A549 (cell line): ENCODE measurements around the gene FIBP. TPM values are rescaled to one million over a fixed set of nuclear protein-coding genes. Genes with fewer than 3 reads are reported as not detected.

ENCODE experiments used
- ATAC-seq, 2 experiments: fragments of 200-7000 bp in 1 of 2; fragments of >200 bp in 1 of 2; cut with Nextera tagmentation in 1 of 2; cut with Tn5 transposase in 1 of 2; 3 replicates each; pipeline versions ENCODE4 v1.8.0 to v1.9.1; 2018 to 2020; ENCODE audit warnings: mild to moderate bottlenecking in 1 of 2, moderate library complexity in 1 of 2
- CTCF ChIA-PET: fragments of 300-600 bp; sonication (Branson Sonifier 250); formaldehyde crosslinking; extraction: SDS; loops from one replicate; lab custom pipeline; 2021; ENCODE audit warnings: antibody characterized with exemption, inconsistent platforms; lab: Yijun Ruan, JAX
- POLR2A ChIA-PET: fragments of 350-600 bp; formaldehyde crosslinking; extraction: SDS; loops from one replicate; lab custom pipeline; 2021; ENCODE audit warnings: antibody characterized with exemption, inconsistent platforms; lab: Yijun Ruan, JAX
- DNase-seq, 2 experiments: peaks; one replicate each; pipeline versions ENCODE4 v3.0.0 to v3.0.0-alpha.2; 2011 to 2016; ENCODE audit warnings: low read depth in 1 of 2, low spot score in 1 of 2
- FAIRE-seq: peaks from 2 replicates; lab custom pipeline; 2011; peaks lifted over from hg19 to GRCh38; lab: Jason Lieb, UNC
- H3K27ac ChIP-seq, 2 experiments: fragments of >200 bp; sonication (Bioruptor Twin); formaldehyde crosslinking; 3 replicates each; pipeline ENCODE4 v1.5.1; 2016 to 2017
- H3K4me1 ChIP-seq: fragments of >200 bp; sonication (Bioruptor Twin); formaldehyde crosslinking; 3 replicates; pipeline ENCODE4 v1.6.1; 2016
- H3K4me2 ChIP-seq: fragments of >200 bp; sonication (Bioruptor Twin); formaldehyde crosslinking; 3 replicates; pipeline ENCODE4 v1.6.1; 2016
- H3K4me3 ChIP-seq: fragments of >200 bp; sonication (Bioruptor Twin); formaldehyde crosslinking; 3 replicates; pipeline ENCODE4 v1.5.1; 2016
- H3K9me3 ChIP-seq: fragments of >200 bp; sonication (Bioruptor Twin); formaldehyde crosslinking; 3 replicates; pipeline ENCODE4 v1.6.1; 2016
- CBX2 ChIP-seq: fragments of 200-600 bp; sonication (generic); IDR thresholded peaks from 2 replicates; pipeline ENCODE4 v1.6.1; 2016; ENCODE audit warnings: low read depth, mild to moderate bottlenecking, borderline replicate concordance
- CBX8 ChIP-seq: fragments of 200-600 bp; sonication (generic); IDR thresholded peaks from 2 replicates; pipeline ENCODE4 v1.6.1; 2016
- CEBPB ChIP-seq, 2 experiments: fragments of >200 bp in 1 of 2; sonication (Bioruptor Twin) in 1 of 2; formaldehyde crosslinking in 1 of 2; IDR thresholded peaks; 2 replicates each; pipeline ENCODE4 v1.6.1; 2012 to 2016
- CHD4 ChIP-seq: fragments of 200-600 bp; sonication (generic); IDR thresholded peaks from 2 replicates; pipeline ENCODE4 v1.6.1; 2016; ENCODE audit warnings: antibody characterized with exemption, mild to moderate bottlenecking, borderline replicate concordance
- EHF ChIP-seq: fragments of 250-450 bp; sonication (Bioruptor Pico); IDR thresholded peaks from 2 replicates; pipeline ENCODE4 v1.5.0; 2020; ENCODE audit warnings: mild to moderate bottlenecking
- EHMT2 ChIP-seq: fragments of 200-600 bp; sonication (generic); IDR thresholded peaks from 2 replicates; pipeline ENCODE4 v1.6.1; 2016; ENCODE audit warnings: antibody characterized with exemption, low read depth, mild to moderate bottlenecking, moderate library complexity
- ESRRA ChIP-seq: fragments of 150-350 bp; IDR thresholded peaks from 2 replicates; pipeline ENCODE4 v1.6.1; 2014; ENCODE audit warnings: mild to moderate bottlenecking, low read length, borderline replicate concordance
- FOSB ChIP-seq: fragments of 250-450 bp; sonication (Bioruptor Pico); IDR thresholded peaks from 2 replicates; pipeline ENCODE4 v1.5.0; 2020; ENCODE audit warnings: mild to moderate bottlenecking, moderate library complexity
- FOSL2 ChIP-seq, 2 experiments: fragments of 450-650 bp in 1 of 2; fragments of >200 bp in 1 of 2; sonication (Bioruptor Twin) in 1 of 2; formaldehyde crosslinking; IDR thresholded peaks; 2 replicates each; pipeline versions ENCODE4 v1.5.0 to v1.6.1; 2016 to 2020; ENCODE audit warnings: mild to moderate bottlenecking in 1 of 2, moderate library complexity in 1 of 2
- HDAC2 ChIP-seq: fragments of 200-600 bp; sonication (generic); IDR thresholded peaks from 2 replicates; pipeline ENCODE4 v1.6.1; 2016
- HOXB13 ChIP-seq: fragments of 250-450 bp; sonication (Bioruptor Pico); IDR thresholded peaks from 2 replicates; pipeline ENCODE4 v1.5.0; 2020; ENCODE audit warnings: low read depth, mild to moderate bottlenecking, moderate library complexity
- JUN ChIP-seq, 2 experiments: fragments of >200 bp; sonication (Bioruptor Twin); formaldehyde crosslinking; IDR thresholded peaks; 2 replicates in 1 of 2; 3 replicates in 1 of 2; pipeline ENCODE4 v1.6.1; 2016 to 2017
- KDM5A ChIP-seq: fragments of 200-600 bp; sonication (generic); IDR thresholded peaks from 2 replicates; pipeline ENCODE4 v1.6.1; 2016; ENCODE audit warnings: antibody characterized with exemption, mild to moderate bottlenecking
- NFE2L2 ChIP-seq: fragments of 150-350 bp; conservative IDR thresholded peaks from 2 replicates; pipeline ENCODE4 v1.6.1; 2014; ENCODE audit warnings: low read length
- NPAS2 ChIP-seq: fragments of 250-450 bp; sonication (Bioruptor Pico); IDR thresholded peaks from 2 replicates; pipeline ENCODE4 v1.8.0; 2022; ENCODE audit warnings: mild to moderate bottlenecking, moderate library complexity, borderline replicate concordance
- POLR2A ChIP-seq: IDR thresholded peaks from 2 replicates; pipeline ENCODE4 v1.6.1; 2012; ENCODE audit warnings: mild to moderate bottlenecking, low read length
- RAD21 ChIP-seq, 2 experiments: fragments of >200 bp in 1 of 2; sonication (Bioruptor Twin) in 1 of 2; formaldehyde crosslinking in 1 of 2; IDR thresholded peaks in 1 of 2; conservative IDR thresholded peaks in 1 of 2; 2 replicates in 1 of 2; 3 replicates in 1 of 2; pipeline ENCODE4 v1.6.1; 2012 to 2018; ENCODE audit warnings: inconsistent platforms in 1 of 2
- RARB ChIP-seq: fragments of 250-450 bp; sonication (Bioruptor Pico); IDR thresholded peaks from 2 replicates; pipeline ENCODE4 v1.8.0; 2021; ENCODE audit warnings: mild to moderate bottlenecking, moderate library complexity
- RFX5 ChIP-seq: fragments of 450-650 bp; IDR thresholded peaks from 2 replicates; pipeline ENCODE4 v1.7.1; 2014; ENCODE audit warnings: antibody characterized with exemption, mild to moderate bottlenecking, moderate library complexity
- RNF2 ChIP-seq: fragments of 200-600 bp; sonication (generic); IDR thresholded peaks from 2 replicates; pipeline ENCODE4 v1.6.1; 2016; ENCODE audit warnings: low read depth, mild to moderate bottlenecking, antibody characterized with exemption, moderate library complexity, borderline replicate concordance
- SREBF2 ChIP-seq: fragments of 450-650 bp; IDR thresholded peaks from 2 replicates; pipeline ENCODE4 v1.6.1; 2014; ENCODE audit warnings: mild to moderate bottlenecking, moderate library complexity
- TP53 ChIP-seq: fragments of 250-450 bp; sonication (Bioruptor Pico); IDR thresholded peaks from 2 replicates; pipeline ENCODE4 v1.5.0; 2021; ENCODE audit warnings: mild to moderate bottlenecking, moderate library complexity
- USF2 ChIP-seq: fragments of 450-650 bp; IDR thresholded peaks from 2 replicates; pipeline ENCODE4 v1.6.1; 2014; ENCODE audit warnings: antibody characterized with exemption
- ZC3H11A ChIP-seq: fragments of 450-650 bp; IDR thresholded peaks from 2 replicates; pipeline ENCODE4 v1.6.1; 2014; ENCODE audit warnings: antibody characterized with exemption, mild to moderate bottlenecking
- WGBS: methylation state at CpG from one replicate; pipeline ENCODE4 v1.1.6; 2017; ENCODE audit errors: missing lambda C conversion rate; 5-methylcytosine and 5-hydroxymethylcytosine counted together
- polyA plus RNA-seq, 4 experiments: library from polyadenylated mRNA; depleted of rRNA in 3 of 4; stranded (reverse); fragments of >200 nt; fragmentation: RNase III in 1 of 4; extraction: RNeasy Plus Mini Kit Qiagen cat#74134 plus additional on column Dnase treatment in 1 of 4; gene quantifications; 2 replicates in 3 of 4; 3 replicates in 1 of 4; pipeline ENCODE4 v1.2.3, GENCODE V29; 2011 to 2017
- TF ChIP-seq, protein P1 (sequence below): IDR thresholded peaks from 2 replicates; pipeline ENCODE4 v1.6.1; 2012
- TF ChIP-seq, protein P2 (sequence below): fragments of >200 bp; sonication (Bioruptor Twin); formaldehyde crosslinking; IDR thresholded peaks from 3 replicates; pipeline ENCODE4 v1.5.1; 2016
- TF ChIP-seq, protein P3 (sequence below): fragments of >200 bp; sonication (Bioruptor Twin); formaldehyde crosslinking; IDR thresholded peaks from 3 replicates; pipeline ENCODE4 v1.6.1; 2016

The FIBP gene
- polyA plus RNA-seq, 2 of the 4 experiments (the other 2 are of a cell fraction), result 60.4 to 72.2 TPM

DNA sequence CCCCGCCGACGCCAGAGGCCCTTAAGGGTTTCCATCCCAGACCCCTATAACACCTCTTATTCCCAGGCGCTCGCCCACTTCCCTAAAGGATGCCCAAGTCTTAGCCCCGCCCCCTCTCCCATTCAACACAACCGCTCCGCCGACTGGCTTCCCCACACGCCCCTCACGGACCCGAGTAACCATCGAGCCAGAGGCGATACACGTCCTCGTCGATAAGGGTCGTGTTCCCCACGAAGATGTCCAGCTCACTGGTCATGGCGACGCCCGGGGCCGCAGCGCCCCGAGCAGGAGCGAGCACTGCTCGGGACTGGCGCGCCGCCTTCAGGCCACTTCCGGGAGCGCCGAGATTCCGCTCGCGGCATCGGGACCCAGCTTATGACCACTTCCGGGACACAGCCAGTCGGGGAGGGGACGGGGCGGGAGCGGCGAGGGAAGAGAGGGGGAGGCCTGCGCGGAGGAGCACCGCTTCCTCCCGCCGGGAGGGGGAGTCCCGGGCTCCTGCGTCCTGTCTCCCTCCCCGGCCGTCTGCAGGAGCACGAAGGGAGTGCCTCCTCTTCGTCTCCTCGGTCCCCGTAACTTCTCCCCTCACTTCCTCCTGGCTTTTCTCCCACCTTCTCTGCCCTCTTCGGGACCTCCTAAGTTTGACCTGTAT is at the start of gene FIBP (continued):
- TF ChIP-seq EHMT2 (no peak), RNF2 (no peak), CBX2 (no peak)

DNA sequence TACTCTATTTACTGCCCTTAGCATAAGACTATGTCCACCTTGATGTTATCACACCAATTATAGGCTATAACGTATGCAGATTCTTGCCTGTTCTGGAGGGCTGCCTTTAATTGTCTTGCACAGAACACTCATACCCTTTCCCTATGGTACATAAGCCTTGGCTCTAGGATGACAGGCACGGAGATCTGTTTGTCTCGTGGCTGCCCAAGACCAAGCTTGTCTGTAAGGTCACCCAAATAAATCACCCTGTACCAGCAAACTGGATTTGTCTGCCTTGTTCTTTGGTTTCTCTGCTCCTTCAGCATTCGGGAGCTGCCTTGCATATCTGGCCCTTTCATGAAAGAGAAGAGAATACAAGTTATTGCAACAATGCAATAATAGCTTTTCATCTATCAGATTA is 49.5 kb upstream of the FIBP start:
- Histone ChIP-seq H3K4me2 (no peak overlapping the region), H3K4me1 (peaks cover 3% of the 10 kb centered on the region; the same call in 1 of the 3 replicates), H3K27ac (no peak overlapping the region), H3K9me3 (no peaks in the 10 kb centered on the region), H3K4me3 (no peak overlapping the region)
- FAIRE-seq (no peak), DNase-seq (no peak), ATAC-seq (no peak)
- WGBS, result 51% methylated on average over 4 of the region's 4 CpGs
- ChIA-PET CTCF (interaction anchor here (1.2 to 3.6 kb wide), 5 partner anchors 9 to 53 kb away, joined by 3 to 20 read pairs (median 8); partner anchors contain the start of gene FIBP), POLR2A (no interaction called here)
- TF ChIP-seq RFX5, result no peak
- TF ChIP-seq ESRRA, result no peak
- no peak for TF ChIP-seq ZC3H11A
- no peak for TF ChIP-seq FOSB (CRISPR knock-in tag)
- no peak for TF ChIP-seq CBX8
- TF ChIP-seq EHMT2, result no peak
- TF ChIP-seq RARB, result no peak
- TF ChIP-seq CHD4, result no peak
- TF ChIP-seq FOSL2 (IDR thresholded peaks at IDR 0.05), result no peak
- TF ChIP-seq FOSL2 (CRISPR knock-in tag; IDR thresholded peaks at IDR 0.05), result no peak
- TF ChIP-seq RAD21 (conservative IDR thresholded peaks at IDR 0.05 in 1 of 2, IDR thresholded peaks at IDR 0.05 in 1 of 2), result no peak
- TF ChIP-seq SREBF2, result no peak
- TF ChIP-seq KDM5A, result no peak
- TF ChIP-seq JUN (IDR thresholded peaks at IDR 0.05), result no peak
- TF ChIP-seq NFE2L2, result no peak

DNA sequence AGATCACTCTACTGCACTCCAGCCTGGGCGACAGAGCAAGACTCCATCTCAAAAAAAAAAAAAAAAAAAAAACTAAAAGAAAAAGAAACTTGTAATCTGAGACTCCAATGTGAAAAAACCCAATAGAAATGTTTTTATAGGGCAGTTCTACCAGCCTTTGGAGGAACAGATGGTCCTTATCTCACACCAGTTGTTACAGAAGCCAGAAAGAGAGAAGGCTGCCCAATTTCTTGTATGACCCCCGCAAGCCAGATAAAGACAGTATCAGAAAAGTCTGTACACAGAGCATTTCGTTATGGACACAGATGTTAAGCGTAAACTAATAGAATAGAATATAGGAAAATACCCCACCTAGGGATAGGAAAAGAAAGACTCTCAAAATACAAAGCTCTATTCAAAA is 45.7 kb upstream of the FIBP start:
- no peak for DNase-seq
- no peak overlapping the region for H3K27ac ChIP-seq
- H3K4me2 ChIP-seq, result no peak overlapping the region
- CTCF ChIA-PET, result interaction anchor here (0.6 to 1.9 kb wide), 9 partner anchors 11 to 248 kb away, joined by 3 to 7 read pairs (median 3); partner anchors contain the start of genes FIBP and MUS81
- POLR2A ChIA-PET, result no interaction called here
- H3K4me1 ChIP-seq, result peaks cover 9% of the 10 kb centered on the region; the same call in 1 of the 3 replicates
- ATAC-seq, result no peak
- 83% methylated on average over 4 of the region's 4 CpGs for WGBS
- no peaks in the 10 kb centered on the region for H3K9me3 ChIP-seq
- TF ChIP-seq HDAC2 (no peak), HOXB13 (no peak)
- no peak for FAIRE-seq
- no peak overlapping the region for H3K4me3 ChIP-seq

DNA sequence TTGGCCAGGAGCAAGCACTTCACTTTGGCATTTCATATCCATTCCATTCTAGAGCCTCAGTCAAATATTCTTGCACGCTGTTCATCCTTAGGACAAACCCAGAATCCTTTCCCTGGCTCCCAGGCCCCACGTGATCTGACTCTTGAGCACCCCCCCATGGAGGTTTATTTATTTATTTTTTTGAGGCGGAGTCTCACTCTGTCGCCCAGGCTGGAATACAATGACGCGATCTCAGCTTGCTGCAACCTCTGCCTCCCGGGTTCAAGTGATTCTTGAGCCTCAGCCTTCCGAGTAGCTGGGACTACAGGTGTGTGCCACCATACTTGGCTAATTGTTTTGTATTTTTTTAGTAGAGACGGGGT is 44.3 kb upstream of the FIBP start:
- DNase-seq, result peak; percentile 47 to 50
- no peaks in the 10 kb centered on the region for H3K9me3 ChIP-seq
- 16% methylated on average over 9 of the region's 9 CpGs for WGBS
- POLR2A ChIA-PET, result no interaction called here
- H3K4me2 ChIP-seq, result peak overlapping the region; percentile 58
- ATAC-seq, result peak; percentile 56 to 85; a peak in 4 of 6 replicates
- FAIRE-seq, result no peak
- H3K27ac ChIP-seq, result peak overlapping the region in 1 of 2 experiments; percentile 44; a peak in 2 of 6 replicates
- H3K4me3 ChIP-seq, result no peak overlapping the region
- TF ChIP-seq RAD21 (conservative IDR thresholded peaks at IDR 0.05 in 1 of 2, IDR thresholded peaks at IDR 0.05 in 1 of 2), result no peak
- no peak for TF ChIP-seq NPAS2 (CRISPR knock-in tag)
- TF ChIP-seq, protein P1, sequence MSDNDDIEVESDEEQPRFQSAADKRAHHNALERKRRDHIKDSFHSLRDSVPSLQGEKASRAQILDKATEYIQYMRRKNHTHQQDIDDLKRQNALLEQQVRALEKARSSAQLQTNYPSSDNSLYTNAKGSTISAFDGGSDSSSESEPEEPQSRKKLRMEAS, result 0 out of 2 replicates have a peak, but pooled peaks have one; percentile 29
- no peak for TF ChIP-seq POLR2A
- TF ChIP-seq EHF, result no peak
- TF ChIP-seq USF2, result peak; percentile 77
- TF ChIP-seq, protein P2, sequence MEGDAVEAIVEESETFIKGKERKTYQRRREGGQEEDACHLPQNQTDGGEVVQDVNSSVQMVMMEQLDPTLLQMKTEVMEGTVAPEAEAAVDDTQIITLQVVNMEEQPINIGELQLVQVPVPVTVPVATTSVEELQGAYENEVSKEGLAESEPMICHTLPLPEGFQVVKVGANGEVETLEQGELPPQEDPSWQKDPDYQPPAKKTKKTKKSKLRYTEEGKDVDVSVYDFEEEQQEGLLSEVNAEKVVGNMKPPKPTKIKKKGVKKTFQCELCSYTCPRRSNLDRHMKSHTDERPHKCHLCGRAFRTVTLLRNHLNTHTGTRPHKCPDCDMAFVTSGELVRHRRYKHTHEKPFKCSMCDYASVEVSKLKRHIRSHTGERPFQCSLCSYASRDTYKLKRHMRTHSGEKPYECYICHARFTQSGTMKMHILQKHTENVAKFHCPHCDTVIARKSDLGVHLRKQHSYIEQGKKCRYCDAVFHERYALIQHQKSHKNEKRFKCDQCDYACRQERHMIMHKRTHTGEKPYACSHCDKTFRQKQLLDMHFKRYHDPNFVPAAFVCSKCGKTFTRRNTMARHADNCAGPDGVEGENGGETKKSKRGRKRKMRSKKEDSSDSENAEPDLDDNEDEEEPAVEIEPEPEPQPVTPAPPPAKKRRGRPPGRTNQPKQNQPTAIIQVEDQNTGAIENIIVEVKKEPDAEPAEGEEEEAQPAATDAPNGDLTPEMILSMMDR, result peak; percentile 6; the same call in 1 of the 3 replicates
- TF ChIP-seq TP53, result no peak
- no peak for TF ChIP-seq JUN (IDR thresholded peaks at IDR 0.05)
- TF ChIP-seq CEBPB (IDR thresholded peaks at IDR 0.05), result no peak
- no peak for TF ChIP-seq SREBF2
- TF ChIP-seq, protein P3, sequence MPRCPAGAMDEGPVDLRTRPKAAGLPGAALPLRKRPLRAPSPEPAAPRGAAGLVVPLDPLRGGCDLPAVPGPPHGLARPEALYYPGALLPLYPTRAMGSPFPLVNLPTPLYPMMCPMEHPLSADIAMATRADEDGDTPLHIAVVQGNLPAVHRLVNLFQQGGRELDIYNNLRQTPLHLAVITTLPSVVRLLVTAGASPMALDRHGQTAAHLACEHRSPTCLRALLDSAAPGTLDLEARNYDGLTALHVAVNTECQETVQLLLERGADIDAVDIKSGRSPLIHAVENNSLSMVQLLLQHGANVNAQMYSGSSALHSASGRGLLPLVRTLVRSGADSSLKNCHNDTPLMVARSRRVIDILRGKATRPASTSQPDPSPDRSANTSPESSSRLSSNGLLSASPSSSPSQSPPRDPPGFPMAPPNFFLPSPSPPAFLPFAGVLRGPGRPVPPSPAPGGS, result no peak
- TF ChIP-seq, all 56 proteins: peak for 3
- CTCF ChIA-PET, result interaction anchor here (0.8 to 2.6 kb wide), 12 partner anchors 10 to 221 kb away, joined by 3 to 15 read pairs (median 5); partner anchors contain the start of genes CCDC85B, FIBP and MUS81
- H3K4me1 ChIP-seq, result peaks cover 9% of the 10 kb centered on the region; the same call in 1 of the 3 replicates
